NCI-H1694 treated with DMSO at 0.1 percent for 48 hours (cell line): ENCODE results near the gene ST3GAL6.

Experiments used
- DNase-seq: peaks from one replicate; lab custom pipeline; 2025; lab: John Stamatoyannopoulos, UW

ST3GAL6 gene

GRCh38 chr3:98763076-98763475, at the start of gene ST3GAL6:
ST3GAL6 (plus strand) TSS chr3:98763340; CDS start chr3:98768441, 5,101 bp downstream.
- no peak for DNase-seq

GRCh38 chr3:98713984-98714383, 49.2 kb upstream of the ST3GAL6 start:
- DNase-seq = no peak

GRCh38 chr3:98717584-98717983, 45.6 kb upstream of the ST3GAL6 start:
- DNase-seq = no peak

- no peak for DNase-seq
These were observed 44.4 kb upstream of the ST3GAL6 start for GRCh38 chr3:98718730-98719129.

- DNase-seq = no peak
These were observed 41.4 kb upstream of the ST3GAL6 start for GRCh38 chr3:98721776-98722175.

- no peak for DNase-seq
These were observed 40.8 kb upstream of the ST3GAL6 start for GRCh38 chr3:98722389-98722788.

GRCh38 chr3:98725352-98725751, 37.8 kb upstream of the ST3GAL6 start:
- DNase-seq = no peak

GRCh38 chr3:98726084-98726483, 37.1 kb upstream of the ST3GAL6 start:
- DNase-seq = no peak

GRCh38 chr3:98727638-98728037, 35.5 kb upstream of the ST3GAL6 start:
- DNase-seq = no peak

- DNase-seq = no peak
These were observed 34.5 kb upstream of the ST3GAL6 start for GRCh38 chr3:98728672-98729071.

- DNase-seq = no peak
These were observed 32.8 kb upstream of the ST3GAL6 start for GRCh38 chr3:98730338-98730737.

- DNase-seq = no peak
These were observed 32.1 kb upstream of the ST3GAL6 start for GRCh38 chr3:98730886-98731537.

- DNase-seq = no peak
These were observed 31.3 kb upstream of the ST3GAL6 start for GRCh38 chr3:98731720-98732285.

GRCh38 chr3:98732286-98733052, 30.7 kb upstream of the ST3GAL6 start:
- DNase-seq = peak; percentile 81

GRCh38 chr3:98733053-98733811, 29.9 kb upstream of the ST3GAL6 start:
- no peak for DNase-seq

GRCh38 chr3:98733812-98734281, 29.3 kb upstream of the ST3GAL6 start:
- DNase-seq = peak; percentile 59

GRCh38 chr3:98734306-98734705, 28.8 kb upstream of the ST3GAL6 start:
- DNase-seq = peak; percentile 77

GRCh38 chr3:98734735-98735134, 28.4 kb upstream of the ST3GAL6 start:
- DNase-seq = peak; percentile 84

- no peak for DNase-seq
These were observed 27.8 kb upstream of the ST3GAL6 start for GRCh38 chr3:98735296-98735695.

- no peak for DNase-seq
These were observed 27.3 kb upstream of the ST3GAL6 start for GRCh38 chr3:98735761-98736269.

GRCh38 chr3:98737301-98737700, 25.8 kb upstream of the ST3GAL6 start:
- no peak for DNase-seq

GRCh38 chr3:98739266-98739665, 23.9 kb upstream of the ST3GAL6 start:
- no peak for DNase-seq
